Progenitor cell of endocrine pancreas (in vitro differentiated cells): ENCODE data around the gene HIPK2. TPM values are rescaled to one million over a fixed set of nuclear protein-coding genes. Genes with fewer than 3 reads are reported as not detected.

Experiments used
- DNase-seq: peaks from one replicate; pipeline ENCODE4 v3.0.0; 2021; ENCODE audit warnings: low spot score; ENCODE audit not compliant: unreplicated experiment
- H3K27ac Mint-ChIP-seq: 2 replicates; pipeline ENCODE4 v1.8.0; 2021; ENCODE audit warnings: mild to moderate bottlenecking, moderate library complexity, mixed read lengths
- H3K27me3 Mint-ChIP-seq: 2 replicates; pipeline ENCODE4 v1.8.0; 2021; ENCODE audit warnings: mixed read lengths
- H3K36me3 Mint-ChIP-seq: 2 replicates; pipeline ENCODE4 v1.8.0; 2022; ENCODE audit warnings: mixed read lengths; ENCODE audit not compliant: insufficient read depth
- H3K4me1 Mint-ChIP-seq: 2 replicates; pipeline ENCODE4 v1.8.0; 2021; ENCODE audit warnings: low read depth, mixed read lengths
- H3K4me3 Mint-ChIP-seq: 2 replicates; pipeline ENCODE4 v1.8.0; 2021; ENCODE audit warnings: low read depth, mild to moderate bottlenecking, moderate library complexity, mixed read lengths
- H3K9me3 Mint-ChIP-seq: 2 replicates; pipeline ENCODE4 v1.8.0; 2021; ENCODE audit warnings: low read depth, mixed read lengths
- CTCF ChIP-seq: fragments of 200-600 bp; sonication (generic); IDR thresholded peaks from one replicate; pipeline ENCODE4 v1.5.0; 2021; ENCODE audit warnings: antibody characterized with exemption, mild to moderate bottlenecking; ENCODE audit not compliant: unreplicated experiment
- total RNA-seq: library from RNA; stranded (reverse); gene quantifications from 2 replicates; pipeline ENCODE4 v1.2.1, GENCODE V29; 2021

The HIPK2 gene
- total RNA-seq, 1 donor from 2014 or later: 146 TPM

GRCh38 chr7:139664434-139664833 lies 113.4 kb downstream of the HIPK2 start:
- no peaks in the 10 kb centered on the region for H3K27me3 Mint-ChIP-seq
- TF ChIP-seq CTCF: no peak
- H3K9me3 Mint-ChIP-seq: no peaks in the 10 kb centered on the region
- H3K36me3 Mint-ChIP-seq: peaks cover 10% of the 10 kb centered on the region
- no peak overlapping the region for H3K27ac Mint-ChIP-seq
- no peak overlapping the region for H3K4me3 Mint-ChIP-seq
- no peak for DNase-seq
- H3K4me1 Mint-ChIP-seq: peaks cover 60% of the 10 kb centered on the region

GRCh38 chr7:139663608-139664177 lies 114.1 kb downstream of the HIPK2 start:
- no peaks in the 10 kb centered on the region for H3K9me3 Mint-ChIP-seq
- no peaks in the 10 kb centered on the region for H3K27me3 Mint-ChIP-seq
- no peak for DNase-seq
- H3K27ac Mint-ChIP-seq: no peak overlapping the region
- H3K4me3 Mint-ChIP-seq: no peak overlapping the region
- H3K4me1 Mint-ChIP-seq: peaks cover 60% of the 10 kb centered on the region
- H3K36me3 Mint-ChIP-seq: peaks cover 7% of the 10 kb centered on the region
- no peak for TF ChIP-seq CTCF

- no peak for DNase-seq
- peaks cover 7% of the 10 kb centered on the region for H3K36me3 Mint-ChIP-seq
- H3K27me3 Mint-ChIP-seq: no peaks in the 10 kb centered on the region
- H3K4me1 Mint-ChIP-seq: peaks cover 72% of the 10 kb centered on the region
- H3K4me3 Mint-ChIP-seq: no peak overlapping the region
- TF ChIP-seq CTCF: no peak
- peak overlapping the region; percentile 57 for H3K27ac Mint-ChIP-seq
- H3K9me3 Mint-ChIP-seq: no peaks in the 10 kb centered on the region
Measured at GRCh38 chr7:139661903-139662302, 115.9 kb downstream of the HIPK2 start.

GRCh38 chr7:139661043-139661440 lies 116.8 kb downstream of the HIPK2 start:
- Mint-ChIP-seq H3K27me3 (no peaks in the 10 kb centered on the region), H3K27ac (peak overlapping the region; percentile 57), H3K4me3 (no peak overlapping the region), H3K36me3 (peaks cover 10% of the 10 kb centered on the region), H3K9me3 (no peaks in the 10 kb centered on the region), H3K4me1 (peaks cover 78% of the 10 kb centered on the region)
- DNase-seq: no peak
- no peak for TF ChIP-seq CTCF

GRCh38 chr7:139660317-139661042 lies 117.3 kb downstream of the HIPK2 start:
- no peak for TF ChIP-seq CTCF

More at GRCh38 chr7:139660317-139661042, 117.3 kb downstream of the HIPK2 start:
- Mint-ChIP-seq H3K4me3 (peak overlapping the region; percentile 3), H3K9me3 (no peaks in the 10 kb centered on the region), H3K27me3 (no peaks in the 10 kb centered on the region), H3K27ac (peak overlapping the region; percentile 92), H3K4me1 (peaks cover 77% of the 10 kb centered on the region), H3K36me3 (peaks cover 8% of the 10 kb centered on the region)
- no peak for DNase-seq
